ENCODE data around the gene KCTD17.
A peak's percentile ranks its signal among the peaks of the same experiment; 100 is the strongest.
"Not testable (repeated sequence)": the region's sequence is repeated elsewhere in the genome, so short reads cannot be mapped to it uniquely, and the experiment has no call there.

Gene KCTD17

GRCh38 chr22:37061611-37062375 lies 10.3 kb downstream of the KCTD17 start:
- no peak for DNase-seq

- no peak for DNase-seq
These were observed 10.8 kb downstream of the KCTD17 start for GRCh38 chr22:37062376-37062675.

DNA sequence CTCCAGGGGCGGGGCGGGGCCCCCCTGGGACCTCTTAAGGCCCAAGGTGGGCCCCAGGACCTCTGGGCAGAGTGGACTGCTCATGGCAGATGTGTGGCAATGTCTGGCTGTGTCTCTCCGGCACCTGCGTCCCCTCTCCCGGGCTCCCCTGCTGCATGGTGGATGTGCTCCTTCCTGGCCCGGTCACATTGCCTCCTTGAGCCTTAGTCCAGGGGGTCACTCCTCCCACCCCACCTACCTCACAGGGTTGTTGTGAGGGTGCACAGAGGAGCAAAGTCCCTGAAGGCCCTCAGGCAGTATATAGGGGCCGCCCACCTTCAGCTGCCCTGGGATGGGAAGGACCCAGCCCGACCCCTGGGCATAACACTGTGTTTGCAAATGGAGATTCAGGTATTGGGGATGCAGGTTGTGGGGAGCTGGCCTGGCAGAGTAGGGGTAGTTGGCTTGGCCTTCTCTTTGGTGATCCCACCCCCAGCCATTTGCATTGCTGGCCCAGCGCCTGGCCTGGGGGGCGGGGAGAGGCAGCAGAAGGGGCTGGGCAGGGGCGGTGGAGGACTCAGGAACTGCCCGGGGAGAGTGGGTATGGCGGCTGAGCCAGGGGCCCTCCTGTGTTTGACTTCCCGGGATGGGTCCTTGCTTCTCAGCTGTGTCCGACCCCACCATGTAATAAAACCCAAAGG lies 11.3 kb downstream of the KCTD17 start:
- DNase-seq: no peak

- DNase-seq: no peak
These were observed 12.2 kb downstream of the KCTD17 start for GRCh38 chr22:37063431-37064420.

GRCh38 chr22:37064553-37064952 lies 13.0 kb downstream of the KCTD17 start:
- no peak for DNase-seq

GRCh38 chr22:37065180-37065579 lies 13.6 kb downstream of the KCTD17 start:
- no peak for DNase-seq

DNA sequence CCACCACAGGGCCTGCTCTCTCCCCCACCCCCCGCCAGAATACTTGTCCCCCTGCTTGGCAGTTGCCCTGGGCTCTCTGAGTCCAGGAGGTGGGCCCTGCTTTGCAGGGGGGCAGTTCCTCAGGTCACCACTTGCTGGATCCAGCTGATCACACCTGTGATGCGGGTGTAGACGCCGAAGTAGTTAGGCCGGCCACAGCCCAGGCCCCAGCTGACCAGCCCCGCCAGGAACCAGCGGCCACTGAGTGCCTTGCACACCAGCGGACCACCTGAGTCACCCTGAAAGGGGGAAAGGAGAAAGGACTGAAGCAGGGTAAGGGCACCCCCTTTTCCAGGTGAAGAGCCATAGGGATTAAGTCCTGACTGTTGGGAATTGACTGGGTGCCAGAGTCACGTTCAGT lies 14.4 kb downstream of the KCTD17 start:
- no peak for DNase-seq

DNA sequence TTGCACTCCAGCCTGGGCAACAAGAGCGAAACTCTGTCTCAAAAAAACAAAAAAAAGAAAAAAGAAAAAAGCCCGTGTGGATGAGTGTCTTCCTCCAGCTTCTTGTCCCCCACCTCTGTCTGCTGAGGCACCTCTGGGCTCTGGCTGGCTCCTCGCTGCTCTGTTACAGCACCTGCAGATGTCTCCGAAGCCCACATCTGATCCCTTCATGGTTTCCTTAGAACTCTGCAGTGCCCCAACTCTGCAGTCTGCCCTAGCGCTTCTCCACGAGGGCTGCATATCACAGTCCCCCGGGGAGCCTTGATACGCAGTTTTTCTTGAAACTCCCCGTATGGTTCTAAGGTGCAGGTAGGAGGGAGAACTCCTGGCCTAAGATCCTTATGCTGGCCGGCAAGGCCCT lies 15.9 kb downstream of the KCTD17 start:
- no peak for DNase-seq

GRCh38 chr22:37068859-37069258 lies 17.3 kb downstream of the KCTD17 start:
- no peak for DNase-seq

- no peak for DNase-seq
These were observed 17.8 kb downstream of the KCTD17 start for GRCh38 chr22:37069319-37069718.

DNA sequence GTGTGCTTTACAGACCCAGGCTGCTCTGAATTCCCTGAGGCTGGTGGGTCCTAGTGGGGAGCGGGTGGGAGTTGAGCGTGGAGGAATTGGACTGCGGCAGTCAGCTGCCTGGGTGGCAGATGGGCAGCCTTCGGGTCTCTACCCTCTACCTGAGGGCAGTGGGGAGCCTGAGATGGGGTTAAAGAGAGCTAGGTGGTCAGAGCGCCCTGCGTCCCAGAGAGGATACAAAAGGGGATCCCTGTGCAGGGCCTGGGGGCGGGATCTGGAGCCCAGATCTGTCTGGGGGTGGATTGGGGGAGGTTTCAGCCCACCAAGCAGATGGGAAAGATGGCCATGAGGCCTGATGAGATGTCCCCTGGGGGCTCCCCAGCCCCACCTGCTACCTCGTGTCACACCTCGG lies 18.2 kb downstream of the KCTD17 start:
- no peak for DNase-seq

DNA sequence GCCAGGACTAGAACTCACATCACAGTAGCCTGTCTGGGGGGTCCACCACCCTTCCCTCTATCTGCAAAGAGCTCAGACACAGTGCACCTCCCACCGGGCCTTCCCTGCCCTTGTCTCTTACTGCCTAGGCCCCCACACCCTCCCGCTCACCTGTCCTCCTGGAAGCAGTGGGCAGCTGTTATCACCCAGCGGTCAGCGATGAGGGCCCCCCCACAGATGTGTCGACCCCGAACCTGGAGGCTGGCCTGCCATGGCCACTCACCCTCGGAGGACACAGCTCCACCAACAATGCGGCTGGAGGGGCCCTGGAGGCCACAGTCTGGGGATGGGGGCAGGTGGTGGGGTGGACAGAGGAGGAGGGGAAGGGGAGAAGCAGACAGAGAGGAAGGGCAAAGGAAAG lies 18.8 kb downstream of the KCTD17 start:
- DNase-seq: no peak

DNA sequence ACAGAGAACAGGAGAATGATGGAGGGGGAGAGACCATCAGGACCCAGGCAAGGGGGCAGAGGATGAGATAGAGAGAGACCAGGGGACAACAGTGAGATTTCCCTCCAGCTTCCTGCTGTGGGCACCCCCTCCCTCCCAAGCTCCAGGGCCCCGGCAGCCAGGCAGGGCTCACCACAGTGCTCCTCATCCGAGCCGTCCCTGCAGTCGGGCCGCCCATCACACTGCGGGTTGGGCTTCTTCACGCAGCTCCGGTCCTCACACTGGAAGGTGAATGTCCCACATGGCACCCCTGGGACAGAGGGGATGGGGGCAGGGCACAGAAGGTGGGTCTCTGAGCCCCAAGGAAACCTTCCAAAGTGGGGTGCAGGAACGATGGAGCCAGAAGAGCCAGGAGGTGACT lies 19.2 kb downstream of the KCTD17 start:
- DNase-seq: no peak

DNA sequence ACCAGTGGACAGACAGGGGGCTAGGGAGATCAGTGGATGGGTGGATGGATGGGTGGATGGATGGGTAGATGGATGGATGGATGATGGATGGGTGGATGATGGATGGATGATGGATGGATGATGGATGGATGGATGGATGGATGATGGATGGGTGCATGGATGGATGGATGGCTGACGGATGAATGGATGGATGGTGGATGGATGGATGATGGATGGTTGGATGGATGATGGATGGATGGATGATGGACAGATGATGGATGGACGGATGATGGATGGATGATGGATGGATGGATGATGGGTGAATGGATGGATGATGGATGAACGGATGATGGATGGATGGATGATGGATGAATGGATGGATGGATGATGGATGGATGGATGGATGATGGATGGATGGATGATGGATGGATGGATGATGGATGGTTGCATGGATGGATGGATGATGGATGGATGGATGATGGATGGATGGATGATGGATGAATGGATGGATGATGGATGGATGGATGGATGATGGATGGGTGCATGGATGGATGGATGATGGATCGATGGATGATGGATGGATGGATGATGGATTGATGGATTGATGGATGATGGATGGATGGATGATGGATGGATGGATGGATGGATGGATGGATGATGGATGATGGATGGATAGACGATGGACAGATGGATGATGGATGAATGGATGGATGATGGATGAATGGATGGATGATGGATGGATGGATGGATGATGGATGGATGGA lies 20.5 kb downstream of the KCTD17 start:
- not testable (repeated sequence) for DNase-seq

- DNase-seq: no peak
These were observed 21.1 kb downstream of the KCTD17 start for GRCh38 chr22:37072673-37073072.

GRCh38 chr22:37074537-37074936 lies 23.0 kb downstream of the KCTD17 start:
- DNase-seq: no peak

DNA sequence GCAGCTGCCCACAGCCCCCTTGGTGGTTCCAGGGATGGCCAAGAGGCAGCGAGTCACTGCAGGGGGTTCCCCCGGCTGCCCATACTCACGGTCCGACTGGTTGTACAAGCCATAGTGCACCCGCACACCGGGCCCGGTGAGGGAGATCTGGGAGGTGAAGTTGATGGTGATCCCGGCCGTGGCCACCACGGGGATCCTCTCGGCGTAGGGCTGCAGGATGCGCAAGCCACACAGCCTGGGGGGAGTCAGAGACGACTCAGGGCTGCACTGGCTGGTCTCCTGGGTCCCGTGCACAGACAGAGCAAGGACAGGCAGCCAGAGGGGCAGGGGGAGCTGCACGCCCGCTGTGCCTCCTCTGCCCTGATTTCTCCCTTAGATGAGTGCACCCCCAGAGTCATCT lies 23.5 kb downstream of the KCTD17 start:
- DNase-seq: no peak

- no peak for DNase-seq
These were observed 24.4 kb downstream of the KCTD17 start for GRCh38 chr22:37075822-37076433.

GRCh38 chr22:37077802-37078448 lies 26.4 kb downstream of the KCTD17 start:
- peak; percentile 90 for DNase-seq

- DNase-seq: no peak
These were observed 27.6 kb downstream of the KCTD17 start for GRCh38 chr22:37079158-37079557.

GRCh38 chr22:37079668-37080171 lies 28.2 kb downstream of the KCTD17 start:
- DNase-seq: peak; percentile 60

- no peak for DNase-seq
These were observed 28.9 kb downstream of the KCTD17 start for GRCh38 chr22:37080438-37080837.
